K562 (cell line): Measurements from ENCODE around the gene TIMP3. TPM values are rescaled to one million over a fixed set of nuclear protein-coding genes. Genes with fewer than 3 reads are reported as not detected.

Experiments
- ATAC-seq: fragments of 200-7000 bp; cut with Tn5 transposase; 3 replicates; pipeline ENCODE4 v1.9.1; 2020; ENCODE audit warnings: moderate library complexity
- BruUV-seq: library from RNA; stranded (reverse); fragments of 400-500 nt; replicated peaks from 2 replicates; lab custom pipeline; 2021; lab: Mats Ljungman, UMichigan
- CTCF ChIA-PET: fragments of 300-600 bp; formaldehyde crosslinking; extraction: SDS; loops from one replicate; lab custom pipeline; 2021; ENCODE audit warnings: low intra/inter-chr PET ratio; lab: Yijun Ruan, JAX
- POLR2A ChIA-PET: fragments of 300-600, 350-650 bp; sonication (Branson Sonifier 250); formaldehyde crosslinking; extraction: SDS; loops from one replicate; lab custom pipeline; 2021; ENCODE audit warnings: antibody characterized with exemption, inconsistent platforms; lab: Yijun Ruan, JAX
- DNase-seq, 4 experiments: peaks; one replicate each; pipeline versions ENCODE4 v3.0.0 to v3.0.0-alpha.2; 2011 to 2018; ENCODE audit warnings: low spot score in 3 of 4, mixed read lengths in 3 of 4; ENCODE audit errors: extremely low read depth in 1 of 4
- FAIRE-seq: peaks from 2 replicates; lab custom pipeline; 2011; peaks lifted over from hg19 to GRCh38; lab: Jason Lieb, UNC
- H2AFZ ChIP-seq: 2 replicates; pipeline ENCODE4 v1.6.0; 2011; ENCODE audit warnings: low read depth, low read length, control low read depth, inconsistent platforms
- H3K27ac ChIP-seq: fragments of 200-600 bp; 3 replicates; pipeline ENCODE4 v1.8.0; 2011; ENCODE audit warnings: low read depth, mild to moderate bottlenecking, control low read depth, inconsistent platforms, low read length, moderate library complexity, mixed read lengths; ENCODE audit errors: extremely low read depth
- H3K27me3 ChIP-seq, 2 experiments: fragments of 300-600 bp in 1 of 2; 2 replicates in 1 of 2; 3 replicates in 1 of 2; pipeline versions ENCODE4 v1.6.0 to v1.8.0; 2011; ENCODE audit warnings: inconsistent platforms in 2 of 2, low read length in 2 of 2, mild to moderate bottlenecking in 1 of 2, mixed read lengths in 1 of 2, moderate library complexity in 1 of 2; ENCODE audit not compliant: control insufficient read depth in 2 of 2, insufficient read depth in 2 of 2
- H3K36me3 ChIP-seq: fragments of 300-600 bp; 3 replicates; pipeline ENCODE4 v1.8.0; 2011; ENCODE audit warnings: mild to moderate bottlenecking, low read length, inconsistent platforms; ENCODE audit not compliant: control insufficient read depth, insufficient read depth
- H3K4me1 ChIP-seq, 2 experiments: fragments of 200-600 bp in 1 of 2; replicated peaks in 1 of 2; 2 replicates in 1 of 2; 3 replicates in 1 of 2; pipeline versions ENCODE4 v1.5.1 to v1.8.0; 2011; ENCODE audit warnings: inconsistent platforms in 2 of 2, low read length in 2 of 2, mild to moderate bottlenecking in 1 of 2, mixed read lengths in 1 of 2, moderate library complexity in 1 of 2; ENCODE audit not compliant: control insufficient read depth in 2 of 2, insufficient read depth in 2 of 2
- H3K4me2 ChIP-seq: 2 replicates; pipeline ENCODE4 v1.6.1; 2011; ENCODE audit warnings: low read length, control low read depth, inconsistent platforms, mixed read lengths; ENCODE audit not compliant: insufficient read depth
- H3K4me3 ChIP-seq: fragments of 200-600 bp; sonication (generic), shearing (Covaris generic); 2 replicates; pipeline ENCODE4 v1.5.1; 2016; ENCODE audit warnings: control low read depth, inconsistent platforms
- H3K79me2 ChIP-seq: fragments of 200-600 bp; 3 replicates; pipeline ENCODE4 v1.8.0; 2011; ENCODE audit warnings: low read length, inconsistent platforms; ENCODE audit not compliant: control insufficient read depth, insufficient read depth
- H3K9ac ChIP-seq, 2 experiments: 2 replicates each; pipeline versions ENCODE4 v1.6.0 to v1.6.1; 2011; ENCODE audit warnings: low read depth in 2 of 2, low read length in 2 of 2, control low read depth in 1 of 2, inconsistent platforms in 1 of 2, mild to moderate bottlenecking in 1 of 2, mixed read lengths in 1 of 2; ENCODE audit not compliant: insufficient read depth in 1 of 2
- H3K9me1 ChIP-seq: one replicate; pipeline ENCODE4 v1.6.0; 2011; ENCODE audit warnings: inconsistent platforms, mild to moderate bottlenecking, low read length, moderate library complexity; ENCODE audit not compliant: control insufficient read depth, insufficient read depth
- H3K9me3 ChIP-seq: replicated peaks from 2 replicates; pipeline ENCODE4 v1.5.1; 2011; ENCODE audit warnings: low read depth, low read length, inconsistent platforms; ENCODE audit not compliant: control insufficient read depth, insufficient read depth
- H4K20me1 ChIP-seq: replicated peaks from 2 replicates; pipeline ENCODE4 v1.6.1; 2011; ENCODE audit warnings: low read length, inconsistent platforms, mixed read lengths; ENCODE audit not compliant: control insufficient read depth, insufficient read depth
- EP400 ChIP-seq: fragments of 450-650 bp; IDR thresholded peaks from 2 replicates; pipeline ENCODE4 v1.6.1; 2017; ENCODE audit warnings: antibody characterized with exemption, mild to moderate bottlenecking, moderate library complexity
- L3MBTL2 ChIP-seq: fragments of 450-650 bp; IDR thresholded peaks from 2 replicates; pipeline ENCODE4 v1.6.1; 2016; ENCODE audit warnings: mild to moderate bottlenecking, moderate library complexity
- NR2C2 ChIP-seq, 2 experiments: fragments of 200-800 bp in 1 of 2; sonication (Bioruptor generic) in 1 of 2; sonication (generic) in 1 of 2; formaldehyde crosslinking in 1 of 2; IDR thresholded peaks; 2 replicates each; pipeline versions ENCODE4 v1.6.1 to v1.8.0; 2016 to 2022; ENCODE audit warnings: mild to moderate bottlenecking in 1 of 2, missing compliant biosample characterization in 1 of 2, missing genetic modification characterization in 1 of 2, missing genetic modification reagents in 1 of 2
- NR4A1 ChIP-seq, 2 experiments: fragments of 250-450 bp in 1 of 2; fragments of 450-650 bp in 1 of 2; sonication (Bioruptor Pico) in 1 of 2; IDR thresholded peaks; 2 replicates each; pipeline versions ENCODE4 v1.4.0 to v1.6.1; 2016 to 2020; ENCODE audit warnings: mild to moderate bottlenecking in 2 of 2, missing compliant biosample characterization in 1 of 2, missing genetic modification characterization in 1 of 2, moderate library complexity in 1 of 2
- PHF21A ChIP-seq: fragments of 450-650 bp; IDR thresholded peaks from 2 replicates; pipeline ENCODE4 v1.6.1; 2017; ENCODE audit warnings: low read depth, borderline replicate concordance
- RCOR1 ChIP-seq, 2 experiments: IDR thresholded peaks; 2 replicates each; pipeline ENCODE4 v1.6.1; 2012; ENCODE audit warnings: low read depth in 2 of 2, low read length in 2 of 2, borderline replicate concordance in 1 of 2, improper control_type of control experiment in 1 of 2
- SIN3B ChIP-seq: fragments of 450-650 bp; IDR thresholded peaks from 2 replicates; pipeline ENCODE4 v1.6.1; 2017; ENCODE audit warnings: low read depth, mild to moderate bottlenecking, moderate library complexity
- ZNF780A ChIP-seq: fragments of 250-450 bp; sonication (Bioruptor Pico); IDR thresholded peaks from 2 replicates; pipeline ENCODE4 v1.5.0; 2021; ENCODE audit warnings: mild to moderate bottlenecking
- WGBS: fragments of 100-300 bp; shearing (Covaris generic); methylation state at CpG from one replicate; pipeline ENCODE4 v1.1.6; 2016; ENCODE audit warnings: low coverage, mixed read lengths; ENCODE audit not compliant: insufficient coverage; ENCODE audit errors: missing lambda C conversion rate; 5-methylcytosine and 5-hydroxymethylcytosine counted together
- in situ Hi-C: fragments of 300-500 bp; cut with MboI; formaldehyde crosslinking; loops from 4 replicates; pipeline ENCODE4 v1.15.0; 2018; ENCODE audit warnings: inconsistent platforms, mixed read lengths
- intact Hi-C: fragments of 100-400 bp; cut with micrococcal nuclease; formaldehyde crosslinking; loops from 2 replicates; pipeline ENCODE4 v1.14.2; 2022
- polyA plus RNA-seq, 8 experiments: library from polyadenylated mRNA; depleted of rRNA in 4 of 8; stranded (reverse) in 5 of 8; unstranded in 3 of 8; fragments of >200 nt; fragmentation: Nextera tagmentation in 2 of 8; fragmentation: Illumina TruSeq in 1 of 8; extraction: Ambion mirVana in 2 of 8; extraction: Trizol in 1 of 8; gene quantifications; 2 replicates each; pipeline versions ENCODE4 v1.2.1 to v1.2.3, GENCODE V29; 2011 to 2014; ENCODE audit warnings: inconsistent platforms in 1 of 8, missing spikeins in 1 of 8
- total RNA-seq, 7 experiments: library from RNA; depleted of rRNA in 6 of 7; stranded (reverse); fragments of >200 nt in 6 of 7; fragmentation: Illumina TruSeq in 2 of 7; extraction: Trizol in 2 of 7; gene quantifications; 2 replicates each; pipeline versions ENCODE4 v1.2.1 to v1.2.3, GENCODE V29; 2011 to 2021; ENCODE audit warnings: low replicate concordance in 1 of 7
- TF ChIP-seq, protein P1 (sequence below): fragments of 200-800 bp; sonication (Bioruptor generic); IDR thresholded peaks from 2 replicates; pipeline ENCODE4 v1.6.1; 2017; ENCODE audit warnings: missing genetic modification characterization, missing compliant biosample characterization
- TF ChIP-seq, protein P2 (sequence below): fragments of 450-650 bp; IDR thresholded peaks from 2 replicates; pipeline ENCODE4 v1.6.1; 2016; ENCODE audit warnings: missing biosample characterization, missing genetic modification characterization
- TF ChIP-seq, protein P3 (sequence below): IDR thresholded peaks from 2 replicates; pipeline ENCODE4 v1.6.1; 2012; ENCODE audit warnings: low read depth, low read length, improper control_type of control experiment, borderline replicate concordance
- TF ChIP-seq, protein P4 (sequence below): fragments of 450-650 bp; formaldehyde crosslinking; IDR thresholded peaks from 2 replicates; pipeline ENCODE4 v1.4.0; 2022; ENCODE audit warnings: missing genetic modification characterization

TIMP3 gene
- total and polyA plus RNA-seq, 9 of the 15 experiments (the other 6 are each of a cell fraction or from before 2014, with no cell fraction given) = 0.07 to 0.73 (median 0.18) TPM

DNA sequence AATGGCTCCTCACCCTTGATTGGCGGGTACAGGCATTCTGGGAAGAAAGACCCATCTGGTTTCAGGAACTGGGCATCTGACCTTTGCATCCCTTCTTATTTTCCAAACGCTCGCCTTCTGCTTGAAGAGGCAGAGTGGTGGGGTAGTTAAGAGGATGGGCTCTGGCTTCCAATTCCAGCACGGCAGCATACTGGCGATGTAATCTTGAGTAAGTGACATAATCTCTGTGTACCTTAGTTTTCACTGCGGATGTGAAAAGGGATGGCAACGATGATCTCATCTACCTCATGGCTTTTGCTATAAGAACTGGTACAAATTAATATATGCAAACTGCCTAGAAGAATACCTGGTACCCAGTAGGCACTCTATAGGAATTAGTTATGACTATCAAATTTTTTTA, 10.0 kb upstream of the TIMP3 start:
- no peak for ATAC-seq

More for the DNA sequence above, 10.0 kb upstream of the TIMP3 start:
- in situ Hi-C loops = no loop called here
- Histone ChIP-seq H3K36me3 (no peaks in the 10 kb centered on the region), H2AFZ (no peak overlapping the region), H3K79me2 (no peaks in the 10 kb centered on the region), H3K9me1 (no peaks in the 10 kb centered on the region), H3K4me2 (no peak overlapping the region), H3K27ac (no peak overlapping the region), H3K4me3 (no peak overlapping the region), H4K20me1 (no peaks in the 10 kb centered on the region), H3K9me3 (no peaks in the 10 kb centered on the region), H3K9ac (no peak overlapping the region), H3K27me3 (peaks cover 6 to 7% of the 10 kb centered on the region in 2 experiments; a peak in 3 of 5 replicates), H3K4me1 (no peaks in the 10 kb centered on the region)
- TF ChIP-seq, protein P1, sequence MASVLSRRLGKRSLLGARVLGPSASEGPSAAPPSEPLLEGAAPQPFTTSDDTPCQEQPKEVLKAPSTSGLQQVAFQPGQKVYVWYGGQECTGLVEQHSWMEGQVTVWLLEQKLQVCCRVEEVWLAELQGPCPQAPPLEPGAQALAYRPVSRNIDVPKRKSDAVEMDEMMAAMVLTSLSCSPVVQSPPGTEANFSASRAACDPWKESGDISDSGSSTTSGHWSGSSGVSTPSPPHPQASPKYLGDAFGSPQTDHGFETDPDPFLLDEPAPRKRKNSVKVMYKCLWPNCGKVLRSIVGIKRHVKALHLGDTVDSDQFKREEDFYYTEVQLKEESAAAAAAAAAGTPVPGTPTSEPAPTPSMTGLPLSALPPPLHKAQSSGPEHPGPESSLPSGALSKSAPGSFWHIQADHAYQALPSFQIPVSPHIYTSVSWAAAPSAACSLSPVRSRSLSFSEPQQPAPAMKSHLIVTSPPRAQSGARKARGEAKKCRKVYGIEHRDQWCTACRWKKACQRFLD = no peak
- no peak for TF ChIP-seq PHF21A
- no peak for TF ChIP-seq NR4A1 (CRISPR knock-in tag; IDR thresholded peaks at IDR 0.05)
- no peak for TF ChIP-seq NR4A1 (tag; IDR thresholded peaks at IDR 0.05)
- TF ChIP-seq NR2C2 (CRISPR knock-in tag; IDR thresholded peaks at IDR 0.05) = no peak
- no peak for TF ChIP-seq NR2C2 (tag; IDR thresholded peaks at IDR 0.05)
- TF ChIP-seq L3MBTL2 = no peak
- no peak for TF ChIP-seq ZNF780A
- TF ChIP-seq, protein P2, sequence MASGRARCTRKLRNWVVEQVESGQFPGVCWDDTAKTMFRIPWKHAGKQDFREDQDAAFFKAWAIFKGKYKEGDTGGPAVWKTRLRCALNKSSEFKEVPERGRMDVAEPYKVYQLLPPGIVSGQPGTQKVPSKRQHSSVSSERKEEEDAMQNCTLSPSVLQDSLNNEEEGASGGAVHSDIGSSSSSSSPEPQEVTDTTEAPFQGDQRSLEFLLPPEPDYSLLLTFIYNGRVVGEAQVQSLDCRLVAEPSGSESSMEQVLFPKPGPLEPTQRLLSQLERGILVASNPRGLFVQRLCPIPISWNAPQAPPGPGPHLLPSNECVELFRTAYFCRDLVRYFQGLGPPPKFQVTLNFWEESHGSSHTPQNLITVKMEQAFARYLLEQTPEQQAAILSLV (tag) = no peak
- TF ChIP-seq, protein P3, sequence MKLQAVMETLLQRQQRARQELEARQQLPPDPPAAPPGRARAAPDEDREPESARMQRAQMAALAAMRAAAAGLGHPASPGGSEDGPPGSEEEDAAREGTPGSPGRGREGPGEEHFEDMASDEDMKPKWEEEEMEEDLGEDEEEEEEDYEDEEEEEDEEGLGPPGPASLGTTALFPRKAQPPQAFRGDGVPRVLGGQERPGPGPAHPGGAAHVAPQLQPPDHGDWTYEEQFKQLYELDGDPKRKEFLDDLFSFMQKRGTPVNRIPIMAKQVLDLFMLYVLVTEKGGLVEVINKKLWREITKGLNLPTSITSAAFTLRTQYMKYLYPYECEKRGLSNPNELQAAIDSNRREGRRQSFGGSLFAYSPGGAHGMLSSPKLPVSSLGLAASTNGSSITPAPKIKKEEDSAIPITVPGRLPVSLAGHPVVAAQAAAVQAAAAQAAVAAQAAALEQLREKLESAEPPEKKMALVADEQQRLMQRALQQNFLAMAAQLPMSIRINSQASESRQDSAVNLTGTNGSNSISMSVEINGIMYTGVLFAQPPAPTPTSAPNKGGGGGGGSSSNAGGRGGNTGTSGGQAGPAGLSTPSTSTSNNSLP = no peak
- no peak for TF ChIP-seq SIN3B
- no peak for TF ChIP-seq RCOR1 (IDR thresholded peaks at IDR 0.05; ENCODE audit: borderline replicate concordance in 1 of 2, low read depth in 2 of 2, low read length in 2 of 2)
- no peak for TF ChIP-seq EP400
- TF ChIP-seq, protein P4, sequence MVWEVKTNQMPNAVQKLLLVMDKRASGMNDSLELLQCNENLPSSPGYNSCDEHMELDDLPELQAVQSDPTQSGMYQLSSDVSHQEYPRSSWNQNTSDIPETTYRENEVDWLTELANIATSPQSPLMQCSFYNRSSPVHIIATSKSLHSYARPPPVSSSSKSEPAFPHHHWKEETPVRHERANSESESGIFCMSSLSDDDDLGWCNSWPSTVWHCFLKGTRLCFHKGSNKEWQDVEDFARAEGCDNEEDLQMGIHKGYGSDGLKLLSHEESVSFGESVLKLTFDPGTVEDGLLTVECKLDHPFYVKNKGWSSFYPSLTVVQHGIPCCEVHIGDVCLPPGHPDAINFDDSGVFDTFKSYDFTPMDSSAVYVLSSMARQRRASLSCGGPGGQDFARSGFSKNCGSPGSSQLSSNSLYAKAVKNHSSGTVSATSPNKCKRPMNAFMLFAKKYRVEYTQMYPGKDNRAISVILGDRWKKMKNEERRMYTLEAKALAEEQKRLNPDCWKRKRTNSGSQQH (CRISPR knock-in tag) = no peak
- FAIRE-seq (no peak), DNase-seq (no peak)
- ChIA-PET POLR2A (no interaction called here), CTCF (no interaction called here)
- no TSS peak for BruUV-seq
- WGBS = 1% methylated on average over 6 of the region's 7 CpGs
- intact Hi-C loops = no loop called here
